HEK293T (cell line): Measurements from ENCODE around the gene PERM1.

Experiments used
- BHLHE40 ChIP-seq: fragments of 450-650 bp; IDR thresholded peaks from 2 replicates; pipeline ENCODE4 v1.6.1; 2016; ENCODE audit warnings: mild to moderate bottlenecking, moderate library complexity, borderline replicate concordance
- FOXK2 ChIP-seq: fragments of 450-650 bp; IDR thresholded peaks from 2 replicates; pipeline ENCODE4 v1.6.1; 2016; ENCODE audit warnings: mild to moderate bottlenecking
- HDGF ChIP-seq: fragments of 450-650 bp; IDR thresholded peaks from 2 replicates; pipeline ENCODE4 v1.6.1; 2017; ENCODE audit warnings: antibody characterized with exemption, borderline replicate concordance
- TARDBP ChIP-seq: fragments of 450-650 bp; IDR thresholded peaks from 2 replicates; pipeline ENCODE4 v1.6.1; 2016
- TF ChIP-seq, protein P1 (sequence below): fragments of 450-650 bp; IDR thresholded peaks from 2 replicates; pipeline ENCODE4 v1.6.1; 2016

- TF ChIP-seq FOXK2 (no peak), TARDBP (no peak), HDGF (no peak), BHLHE40 (no peak)
- TF ChIP-seq, protein P1, sequence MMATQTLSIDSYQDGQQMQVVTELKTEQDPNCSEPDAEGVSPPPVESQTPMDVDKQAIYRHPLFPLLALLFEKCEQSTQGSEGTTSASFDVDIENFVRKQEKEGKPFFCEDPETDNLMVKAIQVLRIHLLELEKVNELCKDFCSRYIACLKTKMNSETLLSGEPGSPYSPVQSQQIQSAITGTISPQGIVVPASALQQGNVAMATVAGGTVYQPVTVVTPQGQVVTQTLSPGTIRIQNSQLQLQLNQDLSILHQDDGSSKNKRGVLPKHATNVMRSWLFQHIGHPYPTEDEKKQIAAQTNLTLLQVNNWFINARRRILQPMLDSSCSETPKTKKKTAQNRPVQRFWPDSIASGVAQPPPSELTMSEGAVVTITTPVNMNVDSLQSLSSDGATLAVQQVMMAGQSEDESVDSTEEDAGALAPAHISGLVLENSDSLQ = peak; percentile 59
Measured at GRCh38 chr1:1001057-1001783, 19.3 kb upstream of the PERM1 start.
